GM12801 (cell line): Measurements from ENCODE around the gene CSNK1G1.

Source experiments
- TF ChIP-seq, protein P1 (sequence below): IDR thresholded peaks from one replicate; pipeline ENCODE4 v1.5.1; 2011; ENCODE audit warnings: control low read depth; ENCODE audit not compliant: insufficient read length; ENCODE audit errors: extremely low read depth

Gene CSNK1G1

DNA sequence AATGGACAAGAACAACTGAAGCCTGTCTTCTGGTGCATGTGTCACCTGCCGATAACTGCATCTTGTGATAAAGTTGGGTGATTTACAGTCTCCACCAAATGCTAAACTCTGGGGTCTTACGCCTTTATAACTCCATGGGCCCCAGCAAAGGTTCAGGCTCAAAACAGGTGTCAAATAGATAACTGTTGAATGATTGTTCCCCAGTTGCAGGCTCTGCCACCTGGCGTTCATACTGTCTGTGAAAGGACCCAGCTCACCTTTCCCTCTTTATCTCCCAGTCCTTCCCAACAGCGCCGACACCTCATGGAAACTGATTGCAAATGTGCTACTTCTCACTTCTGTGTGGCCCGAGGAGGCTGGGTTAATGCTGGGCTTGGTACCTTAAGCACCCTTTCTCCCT lies 212.7 kb downstream of the CSNK1G1 start:
- TF ChIP-seq, protein P1, sequence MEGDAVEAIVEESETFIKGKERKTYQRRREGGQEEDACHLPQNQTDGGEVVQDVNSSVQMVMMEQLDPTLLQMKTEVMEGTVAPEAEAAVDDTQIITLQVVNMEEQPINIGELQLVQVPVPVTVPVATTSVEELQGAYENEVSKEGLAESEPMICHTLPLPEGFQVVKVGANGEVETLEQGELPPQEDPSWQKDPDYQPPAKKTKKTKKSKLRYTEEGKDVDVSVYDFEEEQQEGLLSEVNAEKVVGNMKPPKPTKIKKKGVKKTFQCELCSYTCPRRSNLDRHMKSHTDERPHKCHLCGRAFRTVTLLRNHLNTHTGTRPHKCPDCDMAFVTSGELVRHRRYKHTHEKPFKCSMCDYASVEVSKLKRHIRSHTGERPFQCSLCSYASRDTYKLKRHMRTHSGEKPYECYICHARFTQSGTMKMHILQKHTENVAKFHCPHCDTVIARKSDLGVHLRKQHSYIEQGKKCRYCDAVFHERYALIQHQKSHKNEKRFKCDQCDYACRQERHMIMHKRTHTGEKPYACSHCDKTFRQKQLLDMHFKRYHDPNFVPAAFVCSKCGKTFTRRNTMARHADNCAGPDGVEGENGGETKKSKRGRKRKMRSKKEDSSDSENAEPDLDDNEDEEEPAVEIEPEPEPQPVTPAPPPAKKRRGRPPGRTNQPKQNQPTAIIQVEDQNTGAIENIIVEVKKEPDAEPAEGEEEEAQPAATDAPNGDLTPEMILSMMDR = no peak

DNA sequence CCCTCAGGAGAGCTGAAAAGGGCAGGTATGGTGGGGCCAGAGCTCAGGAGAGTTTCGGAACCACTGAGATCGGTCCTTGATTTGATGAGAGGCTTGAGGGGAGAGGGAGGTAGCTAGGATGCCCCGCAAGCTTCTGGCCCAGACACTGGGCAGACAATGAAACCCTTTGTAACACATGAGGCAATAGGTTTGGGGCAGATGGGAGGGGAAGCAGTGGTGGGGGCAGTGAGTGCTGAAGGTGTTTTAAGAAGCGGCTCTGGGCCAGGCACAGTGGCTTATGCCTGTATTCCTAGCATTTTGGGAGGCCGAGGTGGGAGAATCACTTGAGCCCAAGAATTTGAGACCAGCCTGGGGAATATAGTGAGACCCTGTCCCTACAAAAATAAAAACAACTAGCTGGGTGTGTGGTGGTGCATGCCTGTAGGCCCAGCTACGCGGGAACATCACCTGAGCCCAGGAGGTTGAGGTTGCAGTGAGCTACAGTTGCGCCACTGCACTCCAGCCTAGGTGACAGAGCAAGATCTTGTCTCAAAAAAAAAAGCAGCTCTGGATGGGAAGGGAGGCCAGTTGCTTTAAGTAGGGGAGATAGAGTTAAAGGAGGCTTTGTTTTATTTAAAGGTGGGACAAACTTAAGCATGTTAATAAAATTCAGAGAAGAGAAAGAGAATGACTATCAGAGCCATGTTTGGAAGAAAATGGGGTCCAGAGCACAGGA lies 214.0 kb downstream of the CSNK1G1 start:
- TF ChIP-seq, protein P1 = no peak

DNA sequence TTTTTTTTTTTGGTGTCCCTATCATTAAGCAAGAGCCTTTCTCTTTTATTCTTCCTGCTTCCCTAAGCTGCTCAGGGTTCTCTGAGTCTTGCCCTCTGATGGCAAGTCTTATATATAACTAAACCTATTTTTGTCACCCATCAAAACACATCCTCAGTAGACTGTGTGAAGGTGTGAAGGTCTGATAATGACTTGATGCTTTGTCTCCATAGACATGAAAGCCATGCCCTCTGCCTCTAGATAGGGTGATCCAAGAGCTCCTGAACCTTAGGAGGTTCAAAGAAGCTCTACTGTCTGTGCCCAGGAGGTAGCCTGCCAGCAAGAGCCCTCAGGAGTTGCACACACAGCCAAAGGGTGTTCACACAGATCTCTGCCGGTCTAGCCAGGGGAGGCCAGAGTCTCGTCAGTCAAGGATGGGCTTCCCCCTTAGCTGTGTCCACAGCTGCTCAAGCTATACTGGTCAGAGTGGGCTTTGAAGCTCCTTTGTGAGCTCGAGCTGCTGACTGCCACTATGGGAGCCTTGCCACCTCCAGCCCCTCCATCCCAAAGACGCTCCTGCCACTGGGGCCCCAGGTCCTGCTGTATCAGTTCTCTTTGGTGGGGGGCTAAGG lies 217.5 kb downstream of the CSNK1G1 start:
- TF ChIP-seq, protein P1 = no peak

DNA sequence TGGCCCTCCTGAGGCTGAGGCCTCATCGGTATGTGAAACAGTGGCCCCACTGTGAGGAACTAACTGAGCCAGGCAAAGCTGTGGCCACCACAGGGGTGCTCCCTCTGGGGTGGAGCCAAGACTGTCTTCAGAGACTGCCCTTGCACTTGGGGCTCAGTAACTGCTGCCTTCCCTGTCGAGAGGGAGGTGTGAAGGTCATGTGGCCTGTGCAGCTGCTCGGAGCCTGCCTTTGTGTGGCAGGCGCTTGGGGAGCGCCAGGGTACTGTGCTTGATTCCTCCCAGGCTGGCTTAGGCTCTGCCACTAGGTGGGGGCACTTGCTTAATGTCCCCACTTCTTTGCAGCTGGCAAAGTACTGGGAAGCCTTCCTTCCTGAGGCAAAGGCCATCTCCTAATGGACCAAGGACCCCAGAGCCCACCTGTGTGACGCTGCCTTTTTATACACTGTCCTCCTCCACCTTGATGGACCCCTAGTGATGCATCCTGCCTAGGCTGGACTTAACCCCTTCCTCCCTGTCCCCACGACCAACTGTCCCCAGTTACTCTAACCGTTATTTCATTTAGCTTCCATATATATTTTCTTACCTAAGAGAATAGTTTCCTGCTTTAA lies 218.6 kb downstream of the CSNK1G1 start:
- TF ChIP-seq, protein P1 = no peak

DNA sequence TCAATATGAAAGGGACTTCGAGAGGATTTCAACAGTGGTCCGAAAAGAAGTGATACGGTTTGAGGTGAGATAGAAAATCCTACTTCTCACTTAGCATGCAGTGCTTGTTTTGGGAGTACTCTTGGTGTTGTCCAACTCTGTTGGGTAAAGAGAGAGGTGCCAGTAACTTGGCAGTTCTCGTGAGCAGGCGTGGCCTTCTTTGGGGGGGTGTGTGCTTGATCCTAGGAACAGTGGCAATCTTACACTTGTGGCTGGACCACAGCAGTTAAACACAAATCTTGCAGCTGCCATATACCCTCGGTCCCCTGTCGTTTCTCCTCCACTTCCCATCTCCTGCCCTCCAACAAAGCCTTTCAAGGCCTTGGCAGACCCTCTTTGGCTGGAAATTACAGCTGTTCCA lies 219.6 kb downstream of the CSNK1G1 start:
- TF ChIP-seq, protein P1 = no peak

DNA sequence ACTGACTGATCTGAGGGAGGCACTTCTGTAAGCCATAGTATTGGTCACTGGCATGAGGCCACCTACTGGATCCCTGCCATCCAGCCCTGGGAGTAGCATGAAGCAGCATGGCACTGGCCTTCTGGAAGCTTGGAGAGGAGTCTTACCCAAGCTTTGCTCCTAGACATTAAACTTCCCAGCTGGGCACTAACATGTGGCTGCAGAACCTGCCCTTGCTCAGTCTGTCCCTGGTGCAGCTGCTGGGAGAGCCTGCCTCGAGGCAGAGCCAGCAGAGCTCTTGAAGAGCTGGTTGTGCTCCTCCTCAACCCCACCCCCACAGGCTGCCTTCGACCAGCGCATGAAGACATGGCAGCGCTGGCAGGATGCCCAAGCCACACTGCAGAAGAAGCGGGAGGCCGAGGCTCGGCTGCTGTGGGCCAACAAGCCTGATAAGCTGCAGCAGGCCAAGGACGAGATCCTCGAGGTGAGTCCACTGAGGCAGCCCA lies 221.6 kb downstream of the CSNK1G1 start:
- TF ChIP-seq, protein P1 = no peak

DNA sequence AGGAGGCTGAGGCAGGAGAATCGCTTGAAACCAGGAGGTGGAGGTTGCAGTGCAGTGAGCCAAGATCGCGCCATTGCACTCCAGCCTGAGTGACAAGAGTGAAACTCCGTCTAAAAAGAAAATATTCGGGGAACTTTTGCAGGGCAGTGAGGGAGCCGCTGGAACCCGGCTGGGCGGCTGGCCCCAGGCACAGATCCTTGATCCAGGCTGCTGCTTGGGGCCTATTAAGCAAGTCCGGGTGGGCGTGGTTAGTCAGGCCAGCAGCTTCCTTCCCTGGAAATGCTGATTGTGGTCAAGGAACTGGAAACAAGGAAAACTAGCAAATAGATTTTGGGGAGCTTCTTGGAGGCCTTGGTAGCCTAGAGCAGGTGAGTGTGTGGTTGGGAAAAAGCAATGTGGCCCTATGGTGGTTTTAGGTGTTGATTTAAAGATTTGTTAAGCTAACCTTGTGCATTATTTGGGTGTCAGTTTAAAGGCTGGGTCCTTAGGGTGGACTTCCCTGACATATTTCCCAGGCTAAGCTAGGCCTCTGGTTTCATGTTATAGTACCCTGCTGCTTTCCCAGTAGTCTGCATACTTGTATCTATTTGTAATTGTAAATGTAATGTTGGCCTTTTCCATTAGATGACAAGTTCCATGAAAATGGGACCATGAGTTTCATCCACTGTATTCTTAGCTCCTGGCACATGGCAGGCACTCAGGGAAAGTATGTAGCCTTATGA lies 222.2 kb downstream of the CSNK1G1 start:
- TF ChIP-seq, protein P1 = no peak
